Upper lobe of left lung (tissue), 4 donors: ENCODE results near the gene STXBP3.

Experiments used
- CTCF ChIP-seq, 6 experiments: fragments of 450-650 bp in 4 of 6; fragments of 200-600 bp in 2 of 6; sonication (generic) in 2 of 6; IDR thresholded peaks; one replicate each; pipeline ENCODE4 v1.5.1; 2016 to 2019; ENCODE audit warnings: antibody characterized with exemption in 6 of 6
- EP300 ChIP-seq, 4 donors: sonication (generic); formaldehyde crosslinking; IDR thresholded peaks; one replicate each; pipeline ENCODE4 v1.5.1; 2017; ENCODE audit warnings: antibody characterized with exemption in 4 of 4, control low read depth in 2 of 4
- POLR2A ChIP-seq, 4 donors: fragments of 450-650 bp; IDR thresholded peaks; one replicate each; pipeline ENCODE4 v1.5.1; 2016 to 2017; ENCODE audit warnings: antibody characterized with exemption in 4 of 4, mild to moderate bottlenecking in 2 of 4
- POLR2AphosphoS5 ChIP-seq, 2 donors: sonication (generic); formaldehyde crosslinking; IDR thresholded peaks; one replicate each; pipeline ENCODE4 v1.5.1; 2017; ENCODE audit warnings: antibody characterized with exemption in 2 of 2

GRCh38 chr1:108719656-108720435 is 26.6 kb upstream of the STXBP3 start:
- TF ChIP-seq CTCF (IDR thresholded peaks at IDR 0.05) (no peak), EP300 (IDR thresholded peaks at IDR 0.05) (no peak), POLR2AphosphoS5 (IDR thresholded peaks at IDR 0.05) (no peak), POLR2A (IDR thresholded peaks at IDR 0.05) (no peak)
